Sigmoid colon (tissue), 4 donors: ENCODE measurements around the gene SEMA5B.

Experiments
- CTCF ChIP-seq, 4 experiments: fragments of 450-650 bp in 3 of 4; fragments of 200-600 bp in 1 of 4; IDR thresholded peaks; one replicate each; pipeline ENCODE4 v1.5.1; 2016 to 2019; ENCODE audit warnings: antibody characterized with exemption in 4 of 4, mild to moderate bottlenecking in 3 of 4, moderate library complexity in 2 of 4
- EP300 ChIP-seq, 4 donors: sonication (generic); formaldehyde crosslinking; IDR thresholded peaks; one replicate each; pipeline ENCODE4 v1.6.1; 2017; ENCODE audit warnings: antibody characterized with exemption in 4 of 4
- POLR2A ChIP-seq, 2 donors: fragments of 450-650 bp; IDR thresholded peaks; one replicate each; pipeline ENCODE4 v1.6.1; 2016; ENCODE audit warnings: antibody characterized with exemption in 2 of 2, mild to moderate bottlenecking in 2 of 2, moderate library complexity in 2 of 2
- POLR2AphosphoS5 ChIP-seq, 4 donors: sonication (generic); formaldehyde crosslinking; IDR thresholded peaks; one replicate each; pipeline ENCODE4 v1.6.1; 2017; ENCODE audit warnings: antibody characterized with exemption in 4 of 4

GRCh38 chr3:122955916-122956692 is 71.5 kb downstream of the SEMA5B start:
- TF ChIP-seq CTCF (IDR thresholded peaks at IDR 0.05) (no peak), EP300 (IDR thresholded peaks at IDR 0.05) (no peak), POLR2A (IDR thresholded peaks at IDR 0.05) (no peak), POLR2AphosphoS5 (IDR thresholded peaks at IDR 0.05) (no peak)
